A549 treated with Hydrocortisone at 1 μM for 4 hours (cell line): ENCODE results near the gene TRAF2. TPM values are rescaled to one million over a fixed set of nuclear protein-coding genes. Genes with fewer than 3 reads are reported as not detected.

Experiments used
- total RNA-seq: library from RNA; stranded (reverse); fragments of 200-300 nt; extraction: Qiagen RNA extraction; gene quantifications from 5 replicates; pipeline ENCODE4 v1.2.3, GENCODE V29; 2022

Gene TRAF2
- 43.3 to 61.4 TPM (median 48.8 TPM) in 5 replicates for total RNA-seq

DNA sequence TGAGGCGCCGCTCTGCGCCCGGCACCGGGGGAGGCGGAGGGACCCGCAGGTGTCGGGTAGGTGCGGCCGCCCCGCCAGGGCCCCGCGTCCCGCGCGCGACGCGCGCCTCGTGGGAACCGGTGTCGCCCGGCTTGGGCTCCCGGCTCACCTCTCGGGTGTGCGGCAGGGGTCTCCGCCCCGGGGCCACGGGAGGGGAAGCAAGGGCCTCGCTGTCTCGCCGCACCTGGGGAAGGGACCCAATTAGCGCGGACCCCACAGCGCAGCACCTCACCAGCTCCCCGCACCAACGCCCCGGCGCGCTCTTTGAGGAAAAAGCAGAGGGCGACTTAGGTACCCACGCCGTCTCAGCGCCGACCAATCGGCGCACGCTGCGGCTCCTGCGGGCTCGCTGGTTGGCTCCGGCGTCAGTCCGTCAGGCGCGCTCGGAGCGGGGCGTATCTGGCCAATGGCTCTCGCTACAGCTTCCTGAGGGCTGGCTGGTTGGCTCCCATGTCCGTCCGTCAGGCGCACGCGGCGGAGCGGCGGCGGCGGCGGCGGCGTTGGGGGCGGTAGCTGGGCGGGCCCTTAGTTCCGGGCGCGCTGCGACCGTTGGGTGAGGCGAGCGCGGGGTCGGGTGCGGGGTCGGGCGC lies at the start of gene TRAF2:
Gene TRAF2, plus strand, starts transcription at position 567 of the 629 bp plus-strand sequence. CDS start 12,225 bp downstream, outside the sequence.

DNA sequence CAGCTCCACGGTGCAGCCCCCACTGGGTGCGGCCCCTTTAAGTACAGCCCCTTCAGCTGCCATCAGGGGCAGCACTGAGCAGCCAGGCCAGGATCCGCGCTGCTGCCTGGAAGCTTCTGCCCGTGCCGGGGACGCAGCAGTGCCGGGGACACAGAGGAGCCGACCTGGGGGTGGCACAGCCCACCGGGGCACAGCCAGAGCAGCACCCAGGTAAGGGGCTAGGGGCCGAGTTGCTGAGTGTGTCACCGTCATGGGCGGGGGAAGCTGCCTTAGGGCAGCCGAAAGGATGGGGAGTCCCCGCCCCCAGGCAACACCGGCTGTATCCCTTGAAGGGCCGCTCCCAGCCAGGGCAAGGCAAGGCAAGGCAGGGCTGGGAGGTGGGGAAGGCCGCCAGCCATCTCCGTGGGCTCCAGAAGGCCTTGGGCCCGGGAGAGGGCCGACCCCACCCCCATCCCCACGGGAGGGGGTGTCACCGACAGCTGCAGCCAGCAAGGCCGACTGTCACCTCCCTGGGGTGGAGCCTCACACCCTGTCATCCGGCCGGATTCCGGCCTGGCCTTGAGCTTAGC lies 43.9 kb upstream of the TRAF2 start, which contains the start of gene AJM1:
Gene AJM1, plus strand, starts transcription at position 99 of the 569 bp plus-strand sequence. CDS start 1,937 bp downstream, outside the sequence.

DNA sequence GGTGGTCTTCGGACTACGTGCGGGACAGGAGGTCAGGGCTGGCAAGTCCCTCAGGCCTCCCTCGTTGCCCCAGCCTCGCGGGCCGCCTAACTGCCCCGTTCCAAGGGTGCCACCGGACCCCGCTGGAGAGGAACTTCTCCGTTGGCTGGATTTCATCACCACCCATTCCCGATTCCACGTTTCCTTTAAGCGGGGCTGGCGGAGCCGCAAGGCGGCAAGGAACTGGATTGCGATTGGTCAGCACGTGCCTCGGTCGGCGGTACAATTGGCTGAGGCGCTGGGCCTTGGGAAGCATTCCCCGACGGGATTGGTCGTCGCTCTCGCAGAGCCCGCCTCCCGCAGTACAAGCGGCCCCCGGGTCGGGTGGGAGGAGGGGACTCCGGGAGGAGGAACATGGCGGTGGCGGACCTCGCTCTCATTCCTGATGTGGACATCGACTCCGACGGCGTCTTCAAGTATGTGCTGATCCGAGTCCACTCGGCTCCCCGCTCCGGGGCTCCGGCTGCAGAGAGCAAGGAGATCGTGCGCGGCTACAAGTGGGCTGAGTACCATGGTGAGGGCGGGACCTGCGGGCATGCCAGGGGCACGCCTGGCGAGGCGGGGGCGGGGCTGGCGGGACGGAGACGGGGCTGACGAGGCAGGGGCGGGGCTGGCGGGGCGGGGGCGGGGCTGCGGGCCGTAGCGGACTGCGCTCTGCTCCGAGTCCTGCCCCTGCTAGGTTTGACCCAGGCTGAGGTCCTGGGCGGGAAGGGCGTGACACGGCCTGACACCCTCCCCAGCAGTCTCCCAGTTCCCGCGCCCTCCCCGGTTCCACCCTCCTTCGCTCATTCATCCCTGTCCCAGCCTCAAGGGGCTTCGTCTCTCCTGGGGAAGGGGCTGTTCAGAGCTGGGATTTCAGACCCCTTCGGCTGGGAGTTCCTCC lies 37.0 kb upstream of the TRAF2 start, which contains the start of gene PHPT1:
Gene PHPT1, plus strand, starts transcription at position 372 of the 922 bp plus-strand sequence. Its CDS starts 22 bp downstream, at position 394.

DNA sequence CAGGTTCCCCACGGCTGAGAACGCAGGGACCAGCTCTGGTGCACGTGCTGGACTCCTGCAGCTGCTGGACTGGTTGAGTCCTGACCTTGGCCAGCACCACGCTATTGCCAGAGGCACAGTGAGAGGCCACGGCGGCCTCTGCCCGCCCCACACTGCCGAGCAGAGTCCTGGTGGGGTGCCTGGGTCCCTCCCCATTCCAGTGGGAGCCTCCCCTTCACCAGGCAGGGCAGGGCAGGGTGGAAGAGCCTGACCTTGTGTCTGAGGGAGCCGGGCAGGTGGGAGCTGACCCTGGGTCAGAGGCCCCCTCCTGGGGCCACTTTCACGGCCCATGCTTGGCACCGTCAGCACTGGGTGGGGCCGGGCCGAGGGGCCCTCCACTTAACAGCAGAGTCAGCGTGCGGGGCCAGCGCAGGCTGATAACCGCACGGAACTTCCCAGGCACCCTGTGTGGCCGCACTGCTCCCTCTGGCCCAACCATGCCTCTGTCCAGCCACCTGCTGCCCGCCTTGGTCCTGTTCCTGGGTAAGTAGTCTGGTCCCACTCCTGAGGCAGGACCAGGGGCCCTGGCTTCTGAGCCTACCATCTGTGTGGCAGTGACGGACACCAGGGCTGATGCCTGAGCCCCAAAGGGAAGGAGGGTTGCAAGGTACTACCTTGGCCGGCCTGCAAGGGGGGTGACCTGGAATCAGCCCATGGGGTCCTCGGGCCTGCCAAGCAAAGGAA lies 34.2 kb upstream of the TRAF2 start, which contains the start of gene MAMDC4:
Gene MAMDC4, plus strand, starts transcription at position 406 of the 723 bp plus-strand sequence. Its CDS starts 71 bp downstream, at position 477.

GRCh38 chr9:136944519-136945332 lies 58.4 kb downstream of the TRAF2 start, which contains the start of the genes C8G and FBXW5:
Gene C8G, plus strand, starts transcription at chr9:136945243. Its CDS starts 78 bp downstream, at chr9:136945321.
Gene FBXW5, minus strand, starts transcription at chr9:136944738. Its CDS starts 655 bp downstream, at chr9:136944083.

DNA sequence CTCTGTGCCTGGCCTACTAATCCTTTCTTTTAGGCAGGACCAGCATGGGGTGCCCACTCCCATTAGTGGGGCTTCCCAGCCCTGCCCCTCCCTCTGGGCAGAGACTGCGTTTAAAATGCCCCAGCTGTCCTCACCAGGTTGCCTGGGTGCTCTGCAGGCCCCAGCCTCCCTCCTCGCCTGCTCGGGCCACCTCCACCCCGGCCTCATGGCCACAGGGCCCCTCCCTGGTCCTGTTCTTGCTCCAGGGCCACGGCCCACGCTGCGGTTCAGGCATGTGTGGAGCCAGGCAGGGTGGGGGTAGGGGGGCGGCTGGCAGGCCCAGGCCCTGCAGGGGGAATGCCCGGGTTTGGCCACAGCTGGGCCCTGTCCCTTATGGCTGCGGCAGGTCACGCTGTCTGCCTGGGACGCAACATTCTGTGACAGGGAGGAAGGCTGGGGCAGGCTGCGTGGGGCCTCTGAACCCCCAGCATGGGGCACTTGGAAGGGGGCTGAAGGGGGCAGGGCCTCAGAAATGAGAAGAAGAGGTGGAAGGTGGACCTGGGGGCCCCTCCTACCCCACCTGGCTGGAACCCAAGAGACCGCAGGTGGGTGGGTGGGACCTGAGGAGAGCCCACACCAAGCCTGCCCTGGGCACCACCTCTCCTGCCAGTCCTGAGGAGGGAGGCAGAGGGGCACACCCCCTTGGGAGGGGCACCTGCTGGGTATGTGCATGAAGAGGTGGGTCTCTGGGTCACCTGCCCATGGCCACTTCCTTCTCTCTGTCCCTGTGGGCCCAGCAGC lies 65.4 kb downstream of the TRAF2 start, which contains the start of gene LCN12:
Gene LCN12, plus strand, starts transcription at position 733 of the 780 bp plus-strand sequence. CDS start 55 bp downstream, outside the sequence.

Other genes starting within 250 kb of the TRAF2 start
- 35.0 to 59.2 TPM (median 54.3 TPM) in 5 replicates for gene EGFL7, start 223.6 kb upstream of the TRAF2 start, total RNA-seq
- 72.0 to 106 TPM (median 101 TPM) in 5 replicates for gene AGPAT2, start 199.1 kb upstream of the TRAF2 start, total RNA-seq
- 6.4 to 9.1 TPM (median 8.0 TPM) in 5 replicates for gene DIPK1B, start 173.9 kb upstream of the TRAF2 start, total RNA-seq
- not detected in 5 replicates for gene LCN10, start 143.6 kb upstream of the TRAF2 start, total RNA-seq
- not detected in 5 replicates for gene LCN6, start 138.0 kb upstream of the TRAF2 start, total RNA-seq
- gene LCN8, start 128.3 kb upstream of the TRAF2 start, total RNA-seq: not detected in 5 replicates
- 0.03 to 0.13 TPM in 2 of 5 replicates, not detected in the others for gene LCN15, start 122.0 kb upstream of the TRAF2 start, total RNA-seq
- 60.3 to 79.3 TPM (median 78.5 TPM) in 5 replicates for gene TMEM141, start 95.2 kb upstream of the TRAF2 start, total RNA-seq
- 0.18 to 0.63 TPM (median 0.44 TPM) in 5 replicates for gene CCDC183, start 90.2 kb upstream of the TRAF2 start, total RNA-seq
- 67.0 to 82.1 TPM (median 78.1 TPM) in 5 replicates for gene RABL6, start 78.6 kb upstream of the TRAF2 start, total RNA-seq
- gene AJM1, start 44.0 kb upstream of the TRAF2 start, total RNA-seq: 3.4 to 4.3 TPM (median 4.0 TPM) in 5 replicates
- 221 to 341 TPM (median 305 TPM) in 5 replicates for gene PHPT1, start 37.1 kb upstream of the TRAF2 start, total RNA-seq
- gene MAMDC4, start 34.2 kb upstream of the TRAF2 start, total RNA-seq: 2.6 to 4.2 TPM (median 4.0 TPM) in 5 replicates
- 387 to 521 TPM (median 446 TPM) in 5 replicates for gene EDF1, start 20.2 kb upstream of the TRAF2 start, total RNA-seq
- gene FBXW5, start 58.2 kb downstream of the TRAF2 start, total RNA-seq: 71.5 to 97.8 TPM (median 91.7 TPM) in 5 replicates
- 0.62 to 1.7 TPM (median 1.2 TPM) in 5 replicates for gene C8G, start 58.7 kb downstream of the TRAF2 start, total RNA-seq
- 0.46 to 1.6 TPM (median 1.2 TPM) in 5 replicates for gene LCN12, start 65.8 kb downstream of the TRAF2 start, total RNA-seq
- gene PTGDS, start 91.0 kb downstream of the TRAF2 start, total RNA-seq: 0.55 to 0.77 TPM (median 0.67 TPM) in 5 replicates
- 0.08 to 0.16 TPM (median 0.13 TPM) in 5 replicates for gene LCNL1, start 96.5 kb downstream of the TRAF2 start, total RNA-seq
- 46.7 to 85.5 TPM (median 74.2 TPM) in 5 replicates for gene PAXX, start 105.9 kb downstream of the TRAF2 start, total RNA-seq
- 2.3 to 5.7 TPM (median 4.6 TPM) in 5 replicates for gene CLIC3, start 110.1 kb downstream of the TRAF2 start, total RNA-seq
- 22.8 to 26.7 TPM (median 24.4 TPM) in 5 replicates for gene ABCA2, start 141.7 kb downstream of the TRAF2 start, total RNA-seq
- gene FUT7, start 145.6 kb downstream of the TRAF2 start, total RNA-seq: 0.05 to 0.08 TPM (median 0.06 TPM) in 4 of 5 replicates, not detected in the other
- gene NPDC1, start 159.7 kb downstream of the TRAF2 start, total RNA-seq: 44.0 to 83.3 TPM (median 79.5 TPM) in 5 replicates
- gene ENTPD2, start 167.5 kb downstream of the TRAF2 start, total RNA-seq: 3.3 to 4.5 TPM (median 3.5 TPM) in 5 replicates
- gene SAPCD2, start 184.0 kb downstream of the TRAF2 start, total RNA-seq: 17.6 to 24.7 TPM (median 21.7 TPM) in 5 replicates
- 10.8 to 13.9 TPM (median 11.0 TPM) in 5 replicates for gene UAP1L1, start 191.0 kb downstream of the TRAF2 start, total RNA-seq
- gene MAN1B1, start 200.5 kb downstream of the TRAF2 start, total RNA-seq: 48.0 to 53.7 TPM (median 49.8 TPM) in 5 replicates
- gene DPP7, start 228.2 kb downstream of the TRAF2 start, total RNA-seq: 70.6 to 111 TPM (median 110 TPM) in 5 replicates